Keratinocyte (primary cell): ENCODE results near the gene PDZD2.

Experiments used
- CTCF ChIP-seq, 3 experiments: IDR thresholded peaks in 1 of 3; conservative IDR thresholded peaks in 1 of 3; optimal IDR thresholded peaks in 1 of 3; 2 replicates in 2 of 3; 3 replicates in 1 of 3; pipeline versions ENCODE3 to v1.5.1; 2011; ENCODE audit warnings: low read length in 3 of 3, mild to moderate bottlenecking in 3 of 3, moderate library complexity in 2 of 3, control low read depth in 1 of 3, inconsistent platforms in 1 of 3; ENCODE audit not compliant: insufficient read depth in 2 of 3; ENCODE audit errors: extremely low read depth in 1 of 3
- EZH2 ChIP-seq: IDR thresholded peaks from one replicate; pipeline ENCODE4 v1.6.1; 2012; ENCODE audit warnings: inconsistent platforms, mild to moderate bottlenecking, low read length, moderate library complexity

GRCh38 chr5:31815376-31815775 is 176.4 kb downstream of the PDZD2 start:
- TF ChIP-seq CTCF (optimal IDR thresholded peaks at IDR 0.05 in 1 of 3, IDR thresholded peaks at IDR 0.05 in 1 of 3, conservative IDR thresholded peaks at IDR 0.05 in 1 of 3; ENCODE audit: extremely low read depth in 1 of 3, insufficient read depth in 2 of 3, low read length in 3 of 3), result no peak
- TF ChIP-seq EZH2, result no peak
